Fibroblast of villous mesenchyme (primary cell): ENCODE results near the gene HPF1. TPM values are rescaled to one million over a fixed set of nuclear protein-coding genes. Genes with fewer than 3 reads are reported as not detected.
"Not testable (repeated sequence)": the region's sequence is repeated elsewhere in the genome, so short reads cannot be mapped to it uniquely, and the experiment has no call there.

Source experiments
- DNase-seq: peaks from one replicate; pipeline ENCODE4 v3.0.0-alpha.2; 2010; ENCODE audit warnings: low read depth
- H3K4me3 ChIP-seq: 2 replicates; pipeline ENCODE4 v1.5.1; 2011; ENCODE audit warnings: low read depth, mild to moderate bottlenecking, low read length
- total RNA-seq: library from RNA; depleted of rRNA; stranded (reverse); fragments of >200 nt; gene quantifications from 2 replicates; pipeline ENCODE4 v1.2.3, GENCODE V29; 2012
- TF ChIP-seq, protein P1 (sequence below): IDR thresholded peaks from 2 replicates; pipeline ENCODE4 v1.5.1; 2012; ENCODE audit warnings: low read depth, mild to moderate bottlenecking, low read length; ENCODE audit not compliant: insufficient read depth

The HPF1 gene
- 22.5 and 25.9 TPM in 2 replicates for total RNA-seq

DNA sequence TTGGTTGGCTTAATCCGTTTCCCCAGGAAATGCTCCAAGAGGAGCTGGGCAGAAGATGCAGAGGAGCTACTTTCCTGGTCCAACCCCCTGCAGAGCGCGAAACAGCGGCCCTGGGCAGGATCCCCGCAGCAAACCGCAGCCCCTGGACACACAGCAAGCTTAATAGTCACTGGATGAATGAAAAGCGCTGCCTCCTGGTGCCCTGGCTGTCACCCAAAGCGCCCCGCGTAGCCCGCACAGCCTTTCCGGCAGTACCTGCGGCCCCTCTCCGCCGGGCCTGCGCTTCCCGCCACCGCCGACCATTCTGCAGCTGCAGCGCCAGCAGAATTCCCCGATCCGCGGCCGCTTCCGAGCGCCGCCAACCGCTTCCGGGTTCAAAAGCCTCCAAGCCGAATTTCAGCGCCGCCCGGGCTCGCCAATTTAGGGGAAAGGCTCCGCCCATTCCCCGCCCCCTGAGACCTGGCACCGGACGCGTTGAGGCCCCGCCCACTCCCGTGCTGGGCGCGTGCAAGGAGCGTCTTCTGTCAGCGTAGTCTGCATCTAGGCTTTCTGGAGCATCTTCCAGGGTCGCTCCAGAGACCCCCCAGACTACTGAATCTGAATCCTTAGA lies at the start of gene HPF1:
Gene HPF1 (minus strand): TSS at position 370 of the 610 bp plus-strand sequence. CDS start 67 bp downstream, at position 303.
- TF ChIP-seq, protein P1, sequence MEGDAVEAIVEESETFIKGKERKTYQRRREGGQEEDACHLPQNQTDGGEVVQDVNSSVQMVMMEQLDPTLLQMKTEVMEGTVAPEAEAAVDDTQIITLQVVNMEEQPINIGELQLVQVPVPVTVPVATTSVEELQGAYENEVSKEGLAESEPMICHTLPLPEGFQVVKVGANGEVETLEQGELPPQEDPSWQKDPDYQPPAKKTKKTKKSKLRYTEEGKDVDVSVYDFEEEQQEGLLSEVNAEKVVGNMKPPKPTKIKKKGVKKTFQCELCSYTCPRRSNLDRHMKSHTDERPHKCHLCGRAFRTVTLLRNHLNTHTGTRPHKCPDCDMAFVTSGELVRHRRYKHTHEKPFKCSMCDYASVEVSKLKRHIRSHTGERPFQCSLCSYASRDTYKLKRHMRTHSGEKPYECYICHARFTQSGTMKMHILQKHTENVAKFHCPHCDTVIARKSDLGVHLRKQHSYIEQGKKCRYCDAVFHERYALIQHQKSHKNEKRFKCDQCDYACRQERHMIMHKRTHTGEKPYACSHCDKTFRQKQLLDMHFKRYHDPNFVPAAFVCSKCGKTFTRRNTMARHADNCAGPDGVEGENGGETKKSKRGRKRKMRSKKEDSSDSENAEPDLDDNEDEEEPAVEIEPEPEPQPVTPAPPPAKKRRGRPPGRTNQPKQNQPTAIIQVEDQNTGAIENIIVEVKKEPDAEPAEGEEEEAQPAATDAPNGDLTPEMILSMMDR: no peak
- peak within 1 kb of the TSS; percentile 93 for H3K4me3 ChIP-seq
- DNase-seq: peak; percentile 89

DNA sequence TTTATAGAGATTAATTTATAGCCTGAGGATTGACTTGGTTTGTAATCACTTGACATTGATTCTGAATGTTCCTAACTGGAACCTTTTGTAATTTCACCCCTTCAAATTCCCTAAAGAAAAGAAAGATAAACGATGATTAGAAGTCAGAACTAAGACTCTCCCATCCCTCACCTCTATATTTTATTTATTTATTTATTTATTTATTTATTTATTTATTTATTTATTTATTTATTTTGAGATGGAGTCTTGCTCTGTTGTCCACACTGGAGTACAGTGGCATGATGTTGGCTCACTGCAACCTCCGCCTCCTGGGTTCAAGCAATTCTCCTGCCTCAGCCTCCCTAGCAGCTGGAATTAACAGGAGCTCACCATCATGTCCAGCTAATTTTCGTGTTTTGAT lies 49.0 kb upstream of the HPF1 start:
- DNase-seq, H3K4me3 ChIP-seq: not testable (repeated sequence)

DNA sequence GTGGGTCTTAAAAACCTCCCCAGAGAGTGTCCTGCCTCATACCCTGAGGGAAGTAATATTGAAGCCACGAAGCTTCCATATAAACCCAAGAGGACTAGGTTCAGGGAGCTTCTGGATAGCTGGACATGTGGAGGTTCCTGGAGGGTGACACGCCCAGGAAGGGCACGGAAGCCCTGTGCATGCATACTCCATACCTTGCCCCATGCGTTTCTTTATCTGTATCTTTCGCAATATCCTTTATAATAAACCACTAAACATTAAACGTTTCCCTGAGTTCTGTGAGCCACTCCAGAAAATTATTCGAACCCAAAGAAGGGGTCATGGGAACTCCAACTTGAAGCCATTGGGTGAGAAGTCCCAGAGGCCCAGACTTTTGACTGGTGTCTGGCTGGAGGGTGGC lies 45.7 kb upstream of the HPF1 start:
- TF ChIP-seq, protein P1: no peak
- no peak overlapping the region for H3K4me3 ChIP-seq
- no peak for DNase-seq

DNA sequence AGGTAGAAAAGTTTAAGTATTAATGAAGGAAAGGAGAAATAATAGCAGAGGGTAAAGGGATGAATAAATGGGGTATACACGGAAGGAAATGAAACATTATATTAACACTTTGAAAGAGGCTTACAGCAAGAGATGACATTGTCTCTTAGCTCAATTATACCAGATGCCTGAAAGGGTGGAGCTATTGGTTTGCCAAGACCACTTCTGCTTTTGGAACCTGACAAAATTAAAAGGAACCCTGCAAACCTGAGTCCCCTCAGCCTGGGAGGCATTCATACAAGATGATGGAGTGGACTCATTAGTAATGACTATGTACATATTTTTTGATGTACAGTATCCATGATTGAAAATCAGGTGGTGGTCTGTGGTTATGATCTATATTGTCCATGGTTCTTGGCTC lies 45.1 kb upstream of the HPF1 start:
- TF ChIP-seq, protein P1: no peak
- DNase-seq: no peak
- no peak overlapping the region for H3K4me3 ChIP-seq

DNA sequence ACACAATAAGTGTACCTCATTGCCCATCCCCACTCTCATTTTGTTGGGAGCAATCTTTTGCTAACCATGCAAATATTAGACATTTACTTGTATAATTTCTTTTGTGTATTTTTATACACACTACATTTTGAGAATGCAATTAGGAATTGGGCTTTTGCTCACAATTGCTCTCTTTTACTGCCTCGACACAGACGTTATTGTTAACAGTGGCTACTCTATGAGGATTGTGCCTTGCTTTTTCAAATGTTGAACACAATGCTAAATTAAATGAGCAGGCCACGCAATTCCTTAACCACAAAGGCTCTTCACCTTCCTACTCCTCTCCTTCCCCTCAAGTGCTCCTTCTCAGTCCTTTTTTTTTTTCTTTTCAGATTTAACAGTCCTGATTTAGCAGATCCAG lies 42.8 kb upstream of the HPF1 start:
- TF ChIP-seq, protein P1: no peak
- no peak for DNase-seq
- H3K4me3 ChIP-seq: no peak overlapping the region

DNA sequence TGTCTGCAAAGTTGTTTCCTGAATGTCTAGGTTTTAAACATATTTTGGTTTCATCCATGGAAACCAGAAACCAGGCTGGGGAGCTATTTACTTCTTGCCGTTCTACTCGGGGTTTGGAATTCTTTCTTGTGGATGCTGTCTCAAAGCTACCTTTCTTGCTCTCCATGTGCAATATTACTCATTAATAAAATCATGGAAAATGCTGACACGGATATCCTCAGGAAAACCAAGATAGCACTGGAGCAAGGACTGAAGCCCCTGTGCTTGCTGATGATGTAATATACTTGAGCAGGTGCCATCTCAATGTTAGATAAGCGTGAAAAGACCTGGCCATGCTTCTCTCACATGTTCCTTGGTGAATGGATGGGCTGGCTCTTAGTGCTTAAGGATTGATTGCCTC lies 41.5 kb upstream of the HPF1 start:
- no peak for DNase-seq

DNA sequence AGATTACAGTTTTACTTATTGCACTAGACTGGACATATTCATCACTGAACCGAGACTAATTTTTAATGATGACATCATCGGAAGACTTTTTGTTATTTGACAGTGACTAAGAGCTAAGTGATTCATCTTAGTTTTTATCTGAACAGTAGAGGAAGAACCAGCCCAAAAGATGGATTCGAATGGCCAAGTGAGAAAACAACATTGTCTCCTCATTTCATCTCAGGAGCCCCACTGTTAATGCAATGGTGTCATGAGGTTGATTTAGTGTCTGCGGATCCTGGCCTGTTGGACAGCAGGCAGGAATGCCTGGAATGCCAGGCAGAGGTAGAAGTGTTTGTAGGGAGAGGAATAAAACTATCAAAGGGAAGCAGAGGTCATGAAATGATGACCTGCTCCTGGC lies 37.8 kb upstream of the HPF1 start:
- DNase-seq: no peak
- no peak overlapping the region for H3K4me3 ChIP-seq
- TF ChIP-seq, protein P1: no peak

More for the DNA sequence above, 41.5 kb upstream of the HPF1 start:
- no peak overlapping the region for H3K4me3 ChIP-seq
- TF ChIP-seq, protein P1: no peak
